ENCODE measurements around the gene TTLL11.
A peak's percentile ranks its signal among the peaks of the same experiment; 100 is the strongest.

The TTLL11 gene

DNA sequence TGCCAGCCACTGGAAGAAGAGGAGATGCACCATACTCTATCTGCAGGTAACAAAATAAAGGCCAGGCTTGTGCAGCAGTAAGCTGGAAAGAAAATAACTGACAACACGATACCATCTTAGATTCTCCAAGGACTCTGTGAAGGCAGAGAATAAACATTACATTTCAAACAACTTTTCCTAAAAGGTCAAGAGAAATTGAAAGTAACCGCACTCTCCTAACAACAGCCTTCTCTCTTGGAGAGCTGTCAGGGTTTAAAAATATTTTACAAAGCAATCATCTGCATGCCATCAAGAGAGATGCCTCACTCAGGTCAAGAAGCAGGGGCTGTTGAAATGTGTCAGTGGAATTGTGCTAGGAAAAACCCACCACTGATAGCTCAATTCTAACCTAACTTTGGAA is 13.5 kb upstream of the TTLL11 start:
- DNase-seq, result no peak

DNA sequence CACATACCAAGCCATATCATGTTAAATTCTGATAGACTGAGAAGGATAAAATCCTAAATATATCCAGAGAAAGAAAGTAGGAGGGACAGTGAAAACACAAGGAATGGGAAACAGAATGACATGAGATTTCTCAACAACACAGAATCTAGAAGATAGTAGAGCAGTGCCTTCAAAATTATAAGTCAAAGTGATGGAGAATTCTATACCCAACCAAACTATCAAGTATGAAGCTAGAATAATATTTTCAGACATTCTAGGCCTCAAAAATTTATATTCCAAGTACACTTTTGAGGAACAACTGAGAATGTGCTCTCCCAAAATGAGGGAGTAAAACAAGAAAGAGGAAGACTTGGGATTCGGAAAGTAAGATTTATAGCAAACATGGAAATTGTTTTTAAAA is 10.9 kb upstream of the TTLL11 start:
- DNase-seq, result no peak

DNA sequence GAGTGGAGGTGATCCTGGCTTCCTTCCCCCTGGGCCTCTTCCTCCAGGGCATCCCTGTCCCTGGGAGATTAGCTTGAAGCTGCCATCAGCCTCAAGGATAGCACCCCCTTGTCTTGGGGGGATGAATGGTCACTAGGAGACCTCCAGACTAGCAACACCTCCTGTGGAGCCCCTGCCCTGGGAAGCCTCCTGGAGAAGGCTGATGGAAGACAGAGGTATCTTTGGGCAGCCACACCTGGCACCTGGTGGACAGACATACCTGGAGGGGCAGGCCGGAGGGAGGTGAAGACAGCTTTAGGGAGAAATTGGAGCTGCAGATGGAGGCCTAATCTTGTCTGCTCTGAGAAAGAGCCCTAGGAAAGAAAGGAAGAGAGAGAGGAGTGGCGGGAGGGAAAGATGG is 9.0 kb upstream of the TTLL11 start:
- no peak for DNase-seq

DNA sequence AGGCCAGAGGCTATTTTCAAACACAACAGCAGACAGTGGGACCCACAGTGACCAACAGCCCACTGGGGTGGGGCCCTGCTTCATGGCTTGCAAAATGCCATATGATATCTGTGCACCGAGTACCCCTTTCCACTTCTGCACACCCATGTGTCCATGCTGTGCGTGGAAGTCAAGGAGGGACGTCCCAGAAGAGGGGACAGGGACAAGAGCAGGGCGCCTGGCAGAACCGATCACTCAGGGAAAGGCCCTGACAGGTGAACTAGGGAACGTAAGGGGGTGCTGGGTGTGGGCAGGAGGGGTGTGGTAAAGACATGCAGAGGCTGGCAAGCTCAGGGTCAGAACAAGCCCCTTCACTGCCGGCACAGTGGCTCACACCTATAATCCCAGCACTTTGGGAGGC is 7.6 kb upstream of the TTLL11 start:
- DNase-seq, result no peak

DNA sequence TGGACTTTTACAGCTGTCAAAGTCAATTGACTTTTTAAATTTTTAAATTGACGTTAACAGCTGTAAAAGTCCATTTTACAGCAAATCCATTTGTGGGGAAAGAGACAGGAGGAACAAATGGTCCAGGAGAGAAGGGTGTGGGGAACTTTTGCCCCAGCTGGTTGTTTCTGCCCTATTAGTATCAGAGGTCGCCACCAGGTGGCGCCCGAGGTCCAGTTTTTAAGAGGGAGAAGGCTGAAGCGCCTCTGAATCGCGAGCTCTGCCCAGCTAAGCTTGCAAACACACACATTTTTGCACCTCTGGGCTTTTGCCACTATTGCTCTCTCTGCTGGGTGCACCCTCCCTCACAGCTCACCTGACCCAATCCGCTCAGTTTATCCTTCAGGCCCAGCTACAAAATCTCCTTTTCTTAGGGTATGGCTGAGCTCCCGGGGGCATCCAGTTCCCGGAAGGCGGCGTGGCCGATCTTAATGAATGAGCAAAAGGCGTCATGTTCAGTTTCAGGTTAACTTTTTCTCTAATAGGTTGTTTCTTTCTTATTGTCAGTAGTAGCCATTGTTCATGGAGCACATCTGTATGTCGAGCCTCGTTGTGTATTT is 6.3 kb upstream of the TTLL11 start:
- peak; percentile 89 for DNase-seq

DNA sequence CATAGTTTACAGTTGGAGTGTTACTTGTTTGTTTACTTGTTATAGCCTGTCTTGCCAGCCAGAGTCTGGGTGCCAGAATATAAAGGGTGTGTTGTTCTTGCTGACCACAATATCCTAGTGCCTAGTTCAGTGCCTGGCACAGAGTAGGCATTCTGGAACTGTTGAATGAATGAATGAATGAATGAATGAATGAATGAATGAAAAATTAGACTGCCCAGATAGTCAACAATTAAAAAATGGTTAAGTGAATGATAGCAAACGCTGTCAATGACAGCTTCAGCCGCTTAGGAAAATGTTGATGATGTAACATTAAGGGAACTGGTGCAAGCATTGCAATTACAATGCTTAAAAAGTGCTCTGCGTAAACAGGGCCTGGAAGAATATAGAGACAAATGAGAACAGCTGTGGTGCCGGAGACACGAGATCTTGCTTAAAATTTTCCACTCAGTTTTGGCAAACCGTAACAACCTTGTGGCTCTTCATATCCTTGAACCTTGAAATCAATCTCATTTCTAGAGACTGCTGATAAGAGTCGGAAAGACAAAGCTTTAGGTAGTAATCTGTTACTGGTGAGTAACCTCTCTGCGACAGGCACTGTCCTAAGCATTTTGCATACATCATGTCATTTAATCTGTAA is 4.7 kb upstream of the TTLL11 start:
- no peak for DNase-seq

DNA sequence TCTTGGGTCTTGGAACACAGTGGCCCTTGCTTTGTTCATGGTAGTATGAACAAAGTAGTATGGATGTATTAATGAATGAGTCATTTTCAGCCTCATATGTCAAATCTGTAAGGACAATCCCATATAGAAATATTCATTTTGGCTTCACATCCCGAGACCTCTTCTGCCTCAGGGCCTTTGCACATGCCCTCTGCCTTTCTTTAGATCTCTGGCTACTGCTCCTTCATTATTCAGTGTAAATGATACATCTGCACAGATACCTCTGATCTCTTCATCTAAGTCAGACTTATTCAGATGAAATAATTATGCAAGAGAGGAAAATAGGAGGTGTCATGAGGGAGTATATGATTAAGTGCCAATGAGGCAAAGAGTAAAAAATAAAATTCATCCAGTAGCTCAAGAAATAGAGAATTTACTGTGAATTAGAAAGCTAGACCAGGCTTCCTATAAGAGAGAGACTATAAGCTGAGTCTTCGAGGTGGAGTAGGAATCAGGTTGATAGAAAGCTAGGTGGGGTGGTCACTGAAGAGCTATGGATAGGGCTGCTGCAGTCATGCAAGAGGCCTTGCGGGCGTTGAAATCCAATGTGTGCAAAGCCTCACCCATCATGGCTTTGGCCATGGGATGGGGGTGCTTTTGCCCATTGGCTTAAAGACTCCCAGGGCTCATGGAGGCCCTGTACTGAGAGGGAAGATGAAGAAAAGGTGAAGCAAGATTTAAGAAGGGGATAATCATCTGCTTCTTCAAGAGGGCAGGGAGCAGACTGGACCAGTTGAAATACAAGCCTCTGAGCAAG is 3.7 kb upstream of the TTLL11 start:
- no peak for DNase-seq

DNA sequence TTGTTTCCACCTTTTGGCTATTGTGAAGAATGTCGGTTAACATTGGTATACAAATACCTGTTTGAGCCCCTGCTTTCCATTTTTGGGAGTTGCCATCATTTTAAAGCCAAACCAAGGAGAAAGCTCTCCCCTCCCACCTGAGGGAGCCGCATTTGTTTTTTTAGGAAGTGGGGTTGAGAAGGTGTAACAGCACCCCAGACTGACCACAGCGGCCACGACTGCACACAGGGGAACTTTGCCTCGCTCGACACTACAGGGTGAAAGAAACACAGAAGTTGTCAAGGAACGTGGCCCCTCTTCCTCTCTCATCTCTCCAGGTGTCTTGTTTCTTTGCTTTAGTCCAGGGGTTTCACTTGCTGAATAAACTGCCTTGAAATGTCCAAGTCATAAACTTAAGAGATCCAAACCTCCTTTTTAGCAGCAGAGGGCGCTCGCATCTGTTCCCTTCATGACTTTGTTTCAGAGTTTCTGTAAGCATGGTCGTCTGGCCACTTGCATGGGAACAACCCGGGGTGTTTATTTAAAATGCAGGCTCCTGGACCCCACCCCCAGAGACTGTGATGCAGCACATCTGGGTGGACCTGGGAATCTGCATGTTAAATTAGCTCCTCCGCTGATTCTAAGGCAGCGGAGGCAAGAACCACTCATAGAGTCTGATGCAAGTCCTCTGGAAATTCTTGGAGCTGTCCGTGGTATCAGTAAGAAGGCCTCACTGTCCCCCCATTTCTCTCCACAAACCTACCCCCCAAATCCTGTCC is 2.1 kb upstream of the TTLL11 start:
- DNase-seq, result peak; percentile 67

DNA sequence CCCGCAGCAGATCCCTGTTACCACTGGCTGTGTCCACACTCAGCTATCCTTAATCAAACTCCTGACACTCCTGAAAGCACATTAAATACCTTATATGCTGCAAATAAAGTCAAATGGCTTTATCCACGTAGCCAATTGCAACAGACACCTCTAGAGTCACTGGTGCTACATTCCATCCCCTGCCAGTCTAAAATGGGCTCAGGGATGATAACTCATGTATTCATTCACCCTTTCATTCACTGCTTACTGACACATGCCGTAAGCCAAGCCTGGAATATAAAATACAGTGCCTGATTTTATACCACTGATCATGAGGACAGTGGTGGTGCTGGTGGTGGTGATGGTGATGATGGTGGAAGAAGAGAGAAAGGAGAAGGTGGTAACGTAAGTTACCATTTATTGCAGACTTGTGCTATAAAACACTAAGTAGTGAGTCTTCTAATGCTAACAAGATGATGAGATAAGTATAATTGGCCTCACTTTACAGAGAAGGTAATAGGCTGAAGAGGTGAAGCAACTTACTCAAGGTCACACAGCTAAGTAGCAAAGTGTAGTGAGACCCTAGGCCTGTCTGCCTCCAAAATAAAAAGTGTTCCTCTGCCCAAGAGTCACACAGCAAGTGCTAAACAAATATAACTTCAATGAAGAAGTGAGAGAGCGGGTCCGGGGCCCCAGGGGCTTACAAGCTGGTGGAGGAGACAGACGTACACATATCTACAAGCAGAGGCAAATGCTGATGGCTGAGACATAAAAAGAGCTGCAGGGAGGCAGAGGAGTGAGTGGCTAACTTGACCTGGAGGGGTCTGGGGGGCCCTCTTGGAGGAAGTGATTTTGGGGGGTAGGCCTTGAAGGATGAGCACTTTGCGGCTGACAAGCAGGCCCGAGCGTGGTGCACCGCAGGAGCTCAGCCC is 1.2 kb downstream of the TTLL11 start:
- DNase-seq, result no peak

DNA sequence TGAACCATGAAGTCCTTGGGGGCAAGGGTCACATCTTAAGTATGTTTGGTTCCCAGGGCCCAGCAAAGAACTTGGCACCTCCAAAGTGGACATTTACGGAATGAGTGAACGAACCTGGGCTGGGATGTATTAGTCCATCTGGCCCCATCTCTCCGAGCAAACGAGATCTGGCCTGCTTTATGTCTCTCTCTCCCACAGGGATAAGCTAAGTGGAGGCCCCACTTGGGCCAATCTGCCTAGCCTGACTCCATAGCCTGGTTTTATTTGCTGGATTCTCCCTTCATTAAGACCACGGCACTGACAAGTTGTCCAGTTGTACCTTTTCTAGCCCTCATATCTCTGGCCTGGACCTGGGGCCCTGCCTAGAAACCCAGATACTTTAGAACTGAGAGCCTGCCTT is 2.1 kb downstream of the TTLL11 start:
- no peak for DNase-seq

DNA sequence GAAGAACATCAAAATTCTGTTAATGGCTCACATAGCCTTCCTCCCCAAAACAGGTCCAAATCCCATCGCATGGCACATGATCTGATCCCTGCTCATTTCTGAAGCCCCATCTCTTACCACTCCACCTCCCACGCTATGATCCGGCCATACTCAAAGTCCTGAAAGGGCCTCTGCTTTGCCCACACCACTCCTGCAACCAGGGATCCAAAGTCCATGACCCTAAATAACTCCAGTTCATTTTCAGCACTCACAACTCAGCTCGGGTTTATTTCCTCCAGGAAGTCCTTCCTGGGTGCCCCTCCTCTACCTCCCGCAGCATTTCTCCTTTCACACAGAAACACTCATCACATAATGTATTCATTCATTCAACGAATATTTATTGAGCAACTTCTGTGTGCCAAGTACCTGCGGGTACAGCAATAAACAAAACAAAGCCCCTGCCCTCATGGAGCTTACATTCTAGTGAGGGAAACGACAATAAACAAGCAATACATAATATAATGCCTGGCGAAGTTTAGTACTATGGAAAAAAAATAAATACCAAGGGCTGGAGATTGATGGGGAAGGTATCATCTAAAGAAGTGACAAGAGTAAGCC is 2.7 kb downstream of the TTLL11 start:
- DNase-seq, result no peak

DNA sequence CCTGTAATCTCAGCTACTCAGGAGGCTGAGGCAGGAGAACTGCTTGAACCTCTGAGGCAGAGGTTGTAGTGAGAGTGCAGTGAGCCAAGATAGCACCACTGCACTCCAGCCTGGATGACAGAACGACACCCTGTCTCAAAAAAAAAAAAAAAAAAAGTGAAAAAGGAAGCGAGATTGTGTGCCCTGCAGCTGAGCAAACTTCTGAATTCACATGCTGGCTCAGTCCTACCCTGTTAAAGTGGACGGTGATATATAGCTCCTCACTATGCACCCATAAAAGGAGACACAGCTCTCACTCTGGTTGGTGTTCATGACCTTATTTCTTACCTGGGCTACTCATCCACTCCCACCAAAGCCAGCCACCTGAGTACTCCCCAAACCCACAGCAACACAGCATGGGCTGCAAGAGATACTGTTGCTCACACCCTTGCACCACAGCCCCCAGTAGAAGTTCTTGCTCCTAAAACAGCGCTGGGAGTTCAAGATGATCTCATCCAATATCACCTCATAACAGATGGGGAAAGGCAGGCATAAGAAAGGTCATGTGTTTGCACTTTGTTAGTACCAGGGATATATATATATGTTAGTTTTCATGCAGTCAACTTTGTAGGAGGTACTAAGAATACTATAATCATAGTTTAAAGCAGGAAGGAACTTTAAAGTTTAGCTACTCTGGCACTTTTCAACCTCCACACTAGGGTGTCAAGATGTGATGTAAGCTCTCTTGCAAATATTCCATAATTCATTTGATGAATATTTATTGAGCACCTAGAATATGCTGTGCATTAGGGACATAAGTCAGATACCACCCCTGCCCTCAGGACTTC is 4.0 kb downstream of the TTLL11 start:
- no peak for DNase-seq

DNA sequence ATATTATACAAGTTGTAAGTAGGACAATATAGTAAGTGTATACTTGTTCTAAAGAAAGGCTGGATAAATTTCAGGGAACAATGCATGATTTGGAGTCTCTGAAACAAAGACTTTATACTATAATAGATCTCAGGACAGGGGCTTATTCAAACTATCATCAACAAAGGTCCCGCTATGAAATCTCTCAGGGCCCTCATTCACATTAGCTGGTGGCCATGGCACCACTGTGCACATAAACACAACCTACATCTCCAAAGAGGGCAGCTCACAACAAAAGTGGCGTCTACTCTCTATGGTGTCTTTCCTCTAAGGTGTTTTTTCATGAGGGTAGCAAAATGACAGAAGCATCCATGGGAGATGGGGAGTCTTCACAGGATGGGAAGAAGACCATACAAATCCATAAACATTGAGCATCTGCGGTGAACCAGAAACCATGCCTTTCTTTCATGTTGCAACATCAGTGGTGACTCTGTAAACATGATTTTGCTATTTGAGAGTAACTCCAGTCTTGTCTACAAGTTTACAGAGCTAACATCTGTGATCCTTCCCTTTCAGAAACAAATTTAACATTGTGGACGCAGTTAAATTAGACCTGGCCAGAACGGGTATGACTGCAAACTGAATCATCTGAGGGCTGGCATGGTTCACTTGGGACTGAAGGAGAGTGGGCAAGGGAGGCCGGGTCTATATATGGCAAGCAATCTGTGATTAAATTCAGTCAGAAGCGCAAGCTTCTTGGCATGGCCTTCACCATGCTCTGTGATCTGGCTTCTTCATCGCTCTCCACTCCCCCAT is 5.5 kb downstream of the TTLL11 start:
- DNase-seq, result no peak

DNA sequence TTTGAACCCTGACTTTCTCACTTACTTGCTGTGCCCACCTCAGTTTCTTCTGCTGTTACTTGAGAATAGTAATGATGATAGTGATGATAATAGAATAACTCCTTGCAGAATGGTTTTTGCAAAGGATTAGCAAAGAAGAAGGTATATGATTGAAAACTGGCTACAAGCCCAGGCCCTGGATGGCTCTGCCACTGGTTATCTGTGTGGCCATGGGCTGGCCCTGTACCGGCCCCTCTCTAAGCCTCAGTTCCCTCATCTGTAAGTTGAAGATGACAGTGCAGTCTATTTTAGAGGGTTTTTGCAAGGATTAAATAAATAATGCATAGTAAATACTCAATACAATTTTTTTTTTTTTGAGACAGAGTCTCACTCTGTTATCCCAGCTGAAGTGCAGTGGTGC is 6.2 kb downstream of the TTLL11 start:
- no peak for DNase-seq

DNA sequence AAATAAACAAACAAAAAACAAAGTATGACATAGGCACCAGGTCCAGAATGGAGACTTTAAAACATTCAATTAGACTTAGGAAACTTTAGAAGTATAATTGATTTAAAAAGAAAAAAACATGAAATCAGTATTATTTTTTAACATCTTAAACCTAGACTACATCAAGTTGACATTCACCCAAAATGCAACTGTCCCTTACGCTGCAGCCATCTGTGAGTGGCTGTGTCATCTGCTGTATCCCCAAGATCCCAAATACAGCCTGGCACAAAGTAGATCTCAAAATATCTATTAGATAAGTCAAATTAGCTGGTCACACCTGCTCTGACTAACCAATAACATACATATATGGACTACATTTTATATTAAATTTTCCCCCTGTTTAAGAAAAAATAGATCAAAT is 7.8 kb downstream of the TTLL11 start:
- DNase-seq, result no peak

DNA sequence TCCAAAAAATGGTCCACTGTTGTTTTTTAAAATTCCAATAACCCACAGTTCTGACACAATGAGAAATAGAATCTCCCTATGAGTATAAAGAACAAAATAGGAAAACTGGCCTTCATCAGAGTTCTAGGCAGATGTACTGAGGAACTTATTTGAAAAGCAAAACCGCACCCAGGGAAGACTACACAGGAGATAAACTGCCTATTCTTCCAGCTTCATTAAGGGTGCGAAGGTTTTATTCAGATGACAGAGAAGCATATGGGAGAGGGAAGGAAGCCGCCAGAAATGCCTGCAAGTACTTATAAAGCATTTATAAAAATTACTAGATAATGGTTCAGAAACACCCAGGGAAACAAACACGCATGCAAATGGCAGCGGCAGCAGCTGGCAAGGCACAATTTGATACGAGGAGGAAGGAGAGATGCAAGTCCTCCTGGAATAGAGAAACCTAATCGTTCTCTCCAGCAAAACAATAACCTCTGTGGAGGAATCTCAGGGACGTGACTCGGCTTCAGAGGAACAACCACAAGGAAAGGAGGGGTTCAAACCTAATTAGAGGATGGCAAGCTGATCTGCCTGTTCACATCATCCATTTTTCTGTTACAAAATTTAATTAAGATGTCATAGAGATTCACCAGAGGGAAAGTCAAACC is 9.0 kb downstream of the TTLL11 start:
- no peak for DNase-seq

DNA sequence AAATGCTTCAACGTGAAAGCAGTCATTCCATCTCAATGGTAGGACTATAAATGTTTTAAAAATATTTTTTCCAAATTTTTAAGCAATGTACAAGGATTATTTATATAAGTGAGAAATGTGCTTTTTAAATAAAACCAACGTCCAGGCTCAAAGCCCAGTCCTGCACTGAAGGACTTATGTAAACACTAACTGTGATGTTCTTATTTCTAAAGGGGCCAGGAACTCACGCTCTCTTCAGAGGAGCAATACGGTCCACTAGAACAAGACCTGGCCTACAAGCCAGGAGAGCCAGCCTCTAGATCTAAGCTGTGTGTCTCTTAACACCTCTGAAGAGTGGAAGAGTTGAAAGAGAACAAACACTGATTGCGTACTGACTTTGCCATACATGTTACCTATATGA is 12.1 kb downstream of the TTLL11 start:
- DNase-seq, result no peak

DNA sequence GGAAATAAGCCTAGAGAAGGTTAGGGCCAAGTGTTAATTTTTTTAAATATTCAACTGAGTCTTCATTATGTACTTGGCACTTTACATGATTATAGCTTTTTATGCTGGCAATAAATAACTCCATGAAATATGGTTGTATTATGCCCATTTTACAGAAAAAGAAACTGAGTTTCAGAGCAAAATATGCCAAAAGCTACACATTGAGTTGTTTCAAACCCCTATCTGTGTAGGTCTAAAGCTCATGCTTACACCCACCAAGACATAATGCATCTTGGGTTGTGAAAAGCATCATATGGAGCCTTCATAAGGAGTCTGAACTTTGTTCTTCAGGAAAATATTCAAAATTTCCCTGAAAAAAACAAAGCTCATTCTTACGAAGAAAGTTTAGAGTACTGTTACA is 14.6 kb downstream of the TTLL11 start:
- DNase-seq, result no peak

DNA sequence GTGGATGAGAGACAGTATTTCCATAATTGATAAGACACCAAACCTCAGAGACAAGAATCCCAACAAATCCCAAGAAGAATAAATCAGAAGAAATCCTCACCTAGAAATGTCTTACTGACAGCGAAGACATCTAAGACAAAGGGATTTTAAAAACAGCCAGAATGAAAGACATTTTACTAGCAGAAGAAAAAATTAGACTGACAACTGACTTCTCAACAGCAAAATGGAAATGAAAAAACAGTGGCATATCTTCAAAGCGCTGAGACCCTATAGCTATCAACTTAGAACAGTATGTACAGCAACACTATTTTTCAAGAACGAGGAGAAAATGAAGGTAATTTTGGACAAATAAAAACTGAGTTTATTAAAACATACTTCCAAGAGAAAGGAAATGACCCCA is 16.3 kb downstream of the TTLL11 start:
- no peak for DNase-seq

DNA sequence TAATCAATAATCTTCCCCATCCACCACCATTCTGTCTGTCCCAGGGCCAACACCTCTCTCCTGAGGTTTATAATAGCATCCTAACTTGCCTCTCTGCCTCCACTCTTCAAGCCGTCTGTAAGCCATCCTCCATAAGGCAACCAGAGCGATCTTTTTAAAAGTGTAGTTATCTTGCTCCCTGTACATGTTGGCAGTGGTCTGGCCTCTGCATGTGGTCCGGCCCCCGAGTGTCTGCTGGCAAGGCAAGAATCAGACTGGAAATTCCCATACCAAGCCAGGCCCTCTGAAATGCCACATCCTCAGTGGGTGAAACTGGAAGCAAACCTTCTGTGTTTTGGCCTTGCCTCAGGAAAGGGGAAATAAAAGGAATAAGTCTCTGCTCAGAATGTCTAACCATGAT is 17.0 kb downstream of the TTLL11 start:
- no peak for DNase-seq

Measured in CD4-positive, alpha-beta T cell treated with Interleukin-17A for 4 hours (primary cell).